Neuron (in vitro differentiated cells): ENCODE data around the gene TNC.
"Not testable (repeated sequence)": the region's sequence is repeated elsewhere in the genome, so short reads cannot be mapped to it uniquely, and the experiment has no call there.

ENCODE experiments used
- H2AFZ ChIP-seq: one replicate; pipeline ENCODE4 v1.6.1; 2013; ENCODE audit warnings: low read depth, mild to moderate bottlenecking, inconsistent platforms, low read length, moderate library complexity
- H3K27me3 ChIP-seq: one replicate; pipeline ENCODE4 v1.6.1; 2013; ENCODE audit warnings: low read length; ENCODE audit not compliant: insufficient read depth
- H3K36me3 ChIP-seq: one replicate; pipeline ENCODE4 v1.6.1; 2013; ENCODE audit warnings: low read length; ENCODE audit not compliant: insufficient read depth
- H3K4me1 ChIP-seq: one replicate; pipeline ENCODE4 v1.6.1; 2013; ENCODE audit warnings: low read length; ENCODE audit not compliant: insufficient read depth
- H3K4me3 ChIP-seq: 2 replicates; pipeline ENCODE4 v1.5.1; 2013; ENCODE audit warnings: mild to moderate bottlenecking, low read length, moderate library complexity
- H3K9me3 ChIP-seq: one replicate; pipeline ENCODE4 v1.6.1; 2013; ENCODE audit warnings: low read length

TNC gene

DNA sequence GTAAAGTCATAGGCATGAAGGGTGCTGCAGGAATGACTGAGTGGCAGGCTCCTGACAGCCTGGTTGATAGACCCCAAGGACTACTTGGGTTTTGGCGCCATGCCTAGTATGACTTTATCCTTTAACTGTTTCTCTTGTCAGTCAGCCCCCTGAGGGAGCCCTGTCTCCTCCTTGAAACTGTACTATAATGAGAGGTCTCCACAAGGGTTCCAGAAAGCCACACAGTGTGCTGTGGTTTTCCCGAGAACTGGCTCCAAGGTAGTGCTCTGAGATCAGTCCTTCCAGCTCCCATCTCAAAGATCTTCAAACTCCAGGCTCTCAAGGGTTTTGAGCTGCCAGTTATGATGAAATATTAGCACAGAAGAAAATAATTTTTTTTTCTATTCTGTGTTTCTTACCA, 26.7 kb upstream of the TNC start:
- Histone ChIP-seq H3K9me3 (no peaks in the 10 kb centered on the region), H3K4me1 (no peaks in the 10 kb centered on the region), H3K27me3 (no peaks in the 10 kb centered on the region), H2AFZ (no peak overlapping the region), H3K36me3 (no peaks in the 10 kb centered on the region), H3K4me3 (no peak overlapping the region)

DNA sequence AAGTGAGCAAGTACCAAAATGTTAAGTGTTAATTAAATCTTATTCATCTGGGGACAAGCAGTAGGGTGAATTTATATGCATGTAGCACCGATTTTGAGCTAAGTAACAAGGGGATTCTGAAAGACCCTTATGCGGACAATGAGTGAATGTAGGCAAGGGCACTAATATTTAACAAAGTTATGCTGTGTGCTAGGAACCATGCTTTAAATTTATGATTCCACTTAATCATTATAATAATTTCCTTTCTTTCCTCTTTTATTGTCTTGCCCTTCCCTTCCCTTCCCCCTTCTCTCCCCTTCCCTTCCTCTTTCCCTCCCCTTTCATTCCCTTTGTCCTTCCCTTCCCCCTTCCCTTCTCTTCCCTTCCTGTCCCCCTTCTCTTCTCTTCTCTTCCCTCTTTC, 25.7 kb upstream of the TNC start:
- H3K36me3 ChIP-seq, result no peaks in the 10 kb centered on the region
- no peak overlapping the region for H2AFZ ChIP-seq
- H3K4me3 ChIP-seq, result no peak overlapping the region
- no peaks in the 10 kb centered on the region for H3K27me3 ChIP-seq
- no peaks in the 10 kb centered on the region for H3K4me1 ChIP-seq
- H3K9me3 ChIP-seq, result no peaks in the 10 kb centered on the region

DNA sequence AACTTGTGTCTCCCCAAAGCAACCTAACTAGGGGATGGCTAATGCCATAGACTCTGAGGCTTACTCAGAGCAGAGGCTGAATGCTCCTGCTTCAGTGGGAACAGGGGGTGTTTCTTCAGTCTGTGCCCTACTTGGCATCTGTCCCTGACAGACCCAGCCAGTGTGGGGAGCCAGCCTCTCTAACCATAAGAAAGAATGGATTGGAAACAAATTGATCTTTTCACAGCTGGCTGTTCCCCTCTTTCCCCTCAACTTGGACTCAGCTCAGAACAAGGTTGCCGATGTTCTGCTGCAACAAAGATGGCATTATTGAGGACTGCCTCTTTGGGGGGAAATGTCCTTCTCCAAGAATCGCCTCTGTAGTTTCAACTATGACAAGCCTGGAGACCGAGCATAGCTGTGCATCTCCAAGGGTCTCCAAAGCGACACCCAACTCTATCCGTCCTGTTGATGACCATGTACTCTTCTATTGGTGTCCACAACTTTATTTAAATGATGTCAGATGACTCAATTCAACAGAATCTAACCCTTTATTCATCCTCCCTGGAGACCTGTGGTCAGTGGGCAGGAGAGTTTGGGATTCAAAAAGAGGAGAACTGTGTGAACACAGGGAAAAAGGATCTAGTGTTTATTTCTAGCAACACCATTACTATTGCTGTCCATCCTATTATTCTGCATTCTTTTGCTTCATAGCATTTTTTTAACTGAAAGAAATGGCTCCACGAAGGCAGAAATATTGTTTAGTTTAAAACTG, 24.7 kb upstream of the TNC start:
- Histone ChIP-seq H3K4me3 (no peak overlapping the region), H2AFZ (no peak overlapping the region), H3K4me1 (no peaks in the 10 kb centered on the region)

DNA sequence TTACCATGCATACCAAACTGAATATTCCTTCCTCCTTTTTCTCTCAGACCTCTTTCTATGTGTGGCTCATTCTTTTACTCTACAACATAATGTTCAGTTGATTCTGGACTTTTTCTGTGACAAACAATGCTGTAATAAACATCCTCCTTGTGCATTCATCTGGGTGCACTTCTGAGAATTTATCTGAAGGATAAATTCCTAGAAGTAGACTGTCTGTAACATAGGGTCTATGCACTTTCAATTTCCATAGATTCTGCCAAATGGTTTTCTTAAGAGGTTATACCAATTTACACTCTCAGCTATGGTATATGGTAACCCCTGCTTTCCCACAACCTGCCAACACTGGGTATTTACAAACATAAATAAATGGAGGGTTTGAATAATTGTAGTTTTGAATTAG, 24.1 kb upstream of the TNC start:
- H3K4me1 ChIP-seq, result no peaks in the 10 kb centered on the region
- H3K9me3 ChIP-seq, result no peaks in the 10 kb centered on the region
- H3K4me3 ChIP-seq, result no peak overlapping the region
- no peaks in the 10 kb centered on the region for H3K27me3 ChIP-seq
- H3K36me3 ChIP-seq, result no peaks in the 10 kb centered on the region
- H2AFZ ChIP-seq, result no peak overlapping the region

More for the DNA sequence above, 24.7 kb upstream of the TNC start:
- no peaks in the 10 kb centered on the region for H3K9me3 ChIP-seq
- no peaks in the 10 kb centered on the region for H3K36me3 ChIP-seq
- no peaks in the 10 kb centered on the region for H3K27me3 ChIP-seq

DNA sequence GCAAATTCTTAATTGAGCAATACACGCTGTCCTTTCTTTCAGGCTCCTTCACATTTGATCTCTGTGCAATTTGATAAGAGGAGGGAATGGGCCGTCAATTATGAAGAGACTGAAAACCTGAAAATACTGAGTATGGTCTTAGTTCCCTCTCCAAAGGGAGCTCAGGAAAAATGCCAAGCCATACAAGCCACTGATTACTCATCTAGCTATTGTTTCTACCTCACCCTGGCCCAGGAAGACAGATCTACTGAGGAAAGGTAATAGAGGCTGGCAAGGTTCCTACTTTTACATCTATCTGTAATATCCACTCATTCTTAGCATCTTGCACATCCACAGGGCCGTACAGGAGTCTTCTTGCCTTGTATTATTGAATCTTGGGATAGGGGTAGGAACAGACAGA, 23.7 kb upstream of the TNC start:
- Histone ChIP-seq H2AFZ (no peak overlapping the region), H3K4me3 (no peak overlapping the region), H3K27me3 (no peaks in the 10 kb centered on the region), H3K36me3 (no peaks in the 10 kb centered on the region), H3K9me3 (no peaks in the 10 kb centered on the region), H3K4me1 (no peaks in the 10 kb centered on the region)

DNA sequence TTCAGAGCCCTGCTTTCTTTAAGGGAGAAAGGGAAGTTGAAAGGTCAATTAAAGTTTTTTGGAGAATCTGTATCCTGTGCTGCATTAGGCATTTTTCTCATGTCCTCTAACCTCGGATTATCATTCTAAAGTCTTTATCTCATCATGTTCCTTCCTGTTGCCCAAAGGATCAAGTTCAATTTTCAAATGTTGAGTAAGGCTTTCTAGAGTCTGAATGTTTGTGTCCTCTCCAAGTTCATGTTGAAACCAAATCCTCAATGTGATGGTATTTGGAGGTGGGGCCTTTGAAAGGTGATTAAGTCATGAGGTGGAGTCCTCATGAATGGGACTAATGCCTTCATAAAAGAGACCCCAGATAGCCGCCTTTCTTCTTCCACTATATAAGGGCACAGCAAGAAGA, 20.2 kb upstream of the TNC start:
- Histone ChIP-seq H3K36me3 (no peaks in the 10 kb centered on the region), H3K4me1 (no peaks in the 10 kb centered on the region), H2AFZ (no peak overlapping the region), H3K4me3 (no peak overlapping the region), H3K9me3 (no peaks in the 10 kb centered on the region), H3K27me3 (no peaks in the 10 kb centered on the region)

DNA sequence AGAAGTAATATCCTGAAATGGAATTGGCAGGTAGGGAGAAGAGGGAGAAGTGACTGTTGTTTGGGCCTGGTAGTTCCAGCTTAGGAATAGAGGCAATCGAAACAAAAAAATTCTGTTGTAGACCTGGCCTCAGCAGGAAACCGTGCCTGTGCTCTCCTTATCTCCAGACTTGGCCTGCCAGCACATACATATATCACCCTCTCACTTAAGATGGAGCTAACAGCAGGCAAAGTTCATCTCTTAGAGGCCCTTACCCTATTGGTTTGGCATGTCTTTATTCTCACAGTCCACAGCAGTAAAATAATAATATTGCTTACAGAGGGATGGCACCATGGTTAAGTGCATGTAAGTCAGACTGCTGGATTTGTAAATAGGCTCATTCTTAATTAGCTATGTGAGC, 19.6 kb upstream of the TNC start:
- no peaks in the 10 kb centered on the region for H3K27me3 ChIP-seq
- no peak overlapping the region for H2AFZ ChIP-seq
- no peaks in the 10 kb centered on the region for H3K36me3 ChIP-seq
- H3K9me3 ChIP-seq, result no peaks in the 10 kb centered on the region
- H3K4me3 ChIP-seq, result no peak overlapping the region
- peaks cover 2% of the 10 kb centered on the region for H3K4me1 ChIP-seq

DNA sequence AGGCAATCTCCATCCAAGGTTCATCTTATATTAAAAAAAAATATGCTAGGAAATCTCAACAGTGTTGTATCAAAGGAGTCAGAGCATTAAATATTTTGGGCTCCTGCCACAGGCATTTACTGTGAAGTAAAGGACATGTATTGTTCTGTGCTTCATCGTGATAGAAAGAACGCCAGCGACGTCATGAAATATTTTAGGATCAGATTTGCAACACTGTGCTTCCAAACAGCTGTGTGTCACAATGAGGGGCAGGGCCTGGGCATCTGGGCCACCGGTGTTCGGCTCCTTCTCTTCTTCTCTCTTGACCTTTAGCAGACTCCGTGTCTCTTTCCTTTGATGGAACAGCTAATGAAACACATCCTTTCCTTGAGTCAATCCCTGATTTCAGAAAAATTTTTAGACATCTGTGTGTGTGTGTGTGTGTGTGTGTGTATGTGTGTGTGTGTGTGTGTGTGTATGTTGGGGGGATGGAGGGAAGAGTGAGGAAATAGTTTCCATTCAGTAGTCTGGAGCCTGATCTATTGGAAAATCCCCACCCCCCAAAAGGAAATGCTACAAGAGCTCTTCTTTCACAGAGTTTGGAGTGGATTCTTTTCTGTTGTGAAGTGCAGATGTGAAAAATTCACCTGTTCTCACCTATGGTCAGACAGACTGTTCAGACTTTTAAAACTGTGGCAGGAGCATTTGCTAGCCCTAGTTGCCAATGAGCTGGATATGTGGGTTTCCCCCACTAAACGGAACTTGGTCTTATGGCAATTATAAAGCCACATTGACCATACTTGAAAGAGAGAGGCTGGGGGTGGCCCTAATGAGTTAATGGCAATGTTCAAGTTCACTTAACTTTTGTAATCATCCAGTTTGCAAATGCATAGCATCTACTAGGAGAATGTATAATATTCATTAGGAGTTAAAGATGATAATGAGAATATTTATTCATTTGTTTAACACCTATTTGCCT, 18.1 kb upstream of the TNC start:
- no peak overlapping the region for H3K4me3 ChIP-seq
- H2AFZ ChIP-seq, result no peak overlapping the region
- no peaks in the 10 kb centered on the region for H3K9me3 ChIP-seq
- no peaks in the 10 kb centered on the region for H3K27me3 ChIP-seq
- H3K4me1 ChIP-seq, result peaks cover 3% of the 10 kb centered on the region
- H3K36me3 ChIP-seq, result no peaks in the 10 kb centered on the region

DNA sequence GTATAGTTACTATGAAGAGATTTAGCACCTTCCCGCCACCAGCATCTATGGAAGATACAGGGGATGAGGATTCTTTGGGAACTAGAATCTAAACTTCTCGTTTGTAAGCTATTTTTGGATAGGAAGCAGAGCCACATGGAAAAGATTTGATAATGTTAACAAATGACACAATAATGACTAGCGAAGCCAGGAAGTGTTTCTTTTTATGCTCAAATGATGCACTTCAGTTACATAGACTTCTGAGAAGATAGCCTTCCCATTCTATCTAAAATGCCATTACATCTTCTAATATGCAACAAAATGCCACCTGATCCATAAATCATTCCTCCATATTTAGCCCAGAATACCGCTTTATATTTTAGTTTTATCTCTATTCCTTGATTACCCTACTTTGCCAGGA, 17.0 kb upstream of the TNC start:
- no peaks in the 10 kb centered on the region for H3K36me3 ChIP-seq
- no peaks in the 10 kb centered on the region for H3K9me3 ChIP-seq
- no peak overlapping the region for H3K4me3 ChIP-seq
- H2AFZ ChIP-seq, result no peak overlapping the region
- no peaks in the 10 kb centered on the region for H3K27me3 ChIP-seq
- H3K4me1 ChIP-seq, result peaks cover 3% of the 10 kb centered on the region

DNA sequence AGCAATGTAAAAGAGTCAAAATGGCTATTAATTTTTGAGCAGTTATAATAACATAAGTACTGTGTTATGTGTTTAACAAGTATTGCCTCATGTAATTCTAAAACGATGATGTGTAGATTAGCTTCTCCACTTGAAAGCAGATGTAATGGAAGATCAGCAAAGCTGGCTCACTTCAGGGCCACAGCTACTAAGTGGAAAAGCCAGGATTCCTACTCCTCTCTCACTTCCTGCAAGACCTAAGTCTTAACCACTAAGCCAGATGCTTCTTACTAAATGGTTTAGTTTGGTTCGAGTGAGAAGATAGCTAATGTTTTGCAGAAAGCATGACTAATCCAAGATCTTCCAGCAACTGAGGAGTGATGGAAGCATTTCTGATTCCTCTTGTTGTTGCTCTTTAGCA, 15.7 kb upstream of the TNC start:
- Histone ChIP-seq H3K27me3 (no peaks in the 10 kb centered on the region), H3K4me3 (no peak overlapping the region), H3K9me3 (no peaks in the 10 kb centered on the region), H3K36me3 (no peaks in the 10 kb centered on the region), H2AFZ (no peak overlapping the region), H3K4me1 (peaks cover 3% of the 10 kb centered on the region)

DNA sequence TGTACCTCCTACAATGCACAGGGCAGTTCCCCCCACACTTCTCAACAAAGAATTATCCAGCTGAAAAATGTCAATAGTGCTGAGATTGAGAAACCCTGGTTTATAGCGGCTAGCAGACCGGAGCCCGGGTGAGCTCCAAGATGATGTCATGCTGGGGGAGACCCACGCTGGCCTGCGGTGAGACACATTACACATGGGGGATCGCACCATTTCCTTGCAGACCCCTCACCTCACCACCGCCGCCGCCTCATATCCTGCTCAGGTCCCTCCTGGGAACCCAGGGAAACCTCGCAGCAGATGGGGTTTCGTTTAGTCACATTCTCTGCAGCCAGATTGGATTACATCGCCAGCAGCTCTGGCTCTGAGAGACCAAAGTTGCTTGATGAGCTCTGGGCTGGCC, 14.7 kb upstream of the TNC start:
- Histone ChIP-seq H2AFZ (no peak overlapping the region), H3K4me3 (no peak overlapping the region), H3K9me3 (no peaks in the 10 kb centered on the region), H3K27me3 (no peaks in the 10 kb centered on the region), H3K36me3 (no peaks in the 10 kb centered on the region), H3K4me1 (peaks cover 3% of the 10 kb centered on the region)

DNA sequence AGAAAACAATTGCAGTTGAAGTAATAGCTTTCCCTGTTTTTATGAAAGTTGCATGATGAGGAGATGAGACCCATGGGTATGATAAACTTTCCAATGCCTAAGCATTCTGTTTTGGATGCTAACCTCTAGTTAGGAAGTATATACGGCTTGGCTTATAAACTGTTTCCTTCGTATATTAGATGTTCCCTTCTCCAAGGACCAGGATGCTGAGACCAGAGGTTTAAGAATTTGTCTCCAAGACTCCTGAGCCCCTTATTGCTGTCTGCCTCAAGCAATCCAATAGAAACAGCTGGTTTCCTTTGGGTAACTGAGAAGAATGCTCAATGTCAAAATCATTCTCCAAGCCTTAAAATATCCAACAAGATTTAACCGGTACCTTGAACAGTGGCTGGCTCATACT, 12.2 kb upstream of the TNC start:
- Histone ChIP-seq H3K27me3 (no peaks in the 10 kb centered on the region), H3K9me3 (no peaks in the 10 kb centered on the region), H2AFZ (no peak overlapping the region), H3K4me3 (no peak overlapping the region), H3K4me1 (peaks cover 3% of the 10 kb centered on the region), H3K36me3 (no peaks in the 10 kb centered on the region)

DNA sequence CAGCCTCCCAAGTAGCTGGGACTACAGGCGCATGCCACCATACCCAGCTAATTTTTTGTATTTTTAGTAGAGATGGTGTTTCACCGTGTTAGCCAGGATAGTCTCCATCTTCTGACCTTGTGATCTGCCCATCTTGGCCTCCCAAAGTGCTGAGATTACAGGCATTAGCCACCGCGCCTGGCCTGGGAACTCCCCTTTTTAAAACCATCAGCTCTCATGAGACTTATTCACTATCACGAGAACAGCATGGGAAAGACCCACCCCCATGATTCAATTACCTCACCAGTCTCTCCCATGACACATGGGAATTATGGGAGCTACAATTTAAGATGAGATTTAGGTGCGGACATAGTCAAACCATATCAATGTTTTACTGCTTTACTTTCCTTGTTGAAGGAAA, 10.8 kb upstream of the TNC start:
- not testable (repeated sequence) for H2AFZ ChIP-seq, H3K27me3 ChIP-seq, H3K4me3 ChIP-seq, H3K4me1 ChIP-seq, H3K9me3 ChIP-seq, H3K36me3 ChIP-seq
